Measurements from ENCODE around the gene FAM107A. TPM values are rescaled to one million over a fixed set of nuclear protein-coding genes. Genes with fewer than 3 reads are reported as not detected.

Gene FAM107A
- total and polyA plus RNA-seq, 9 of the 15 experiments (the other 6 are each of a cell fraction or from before 2014, with no cell fraction given), result 0.07 TPM; not detected in 8

DNA sequence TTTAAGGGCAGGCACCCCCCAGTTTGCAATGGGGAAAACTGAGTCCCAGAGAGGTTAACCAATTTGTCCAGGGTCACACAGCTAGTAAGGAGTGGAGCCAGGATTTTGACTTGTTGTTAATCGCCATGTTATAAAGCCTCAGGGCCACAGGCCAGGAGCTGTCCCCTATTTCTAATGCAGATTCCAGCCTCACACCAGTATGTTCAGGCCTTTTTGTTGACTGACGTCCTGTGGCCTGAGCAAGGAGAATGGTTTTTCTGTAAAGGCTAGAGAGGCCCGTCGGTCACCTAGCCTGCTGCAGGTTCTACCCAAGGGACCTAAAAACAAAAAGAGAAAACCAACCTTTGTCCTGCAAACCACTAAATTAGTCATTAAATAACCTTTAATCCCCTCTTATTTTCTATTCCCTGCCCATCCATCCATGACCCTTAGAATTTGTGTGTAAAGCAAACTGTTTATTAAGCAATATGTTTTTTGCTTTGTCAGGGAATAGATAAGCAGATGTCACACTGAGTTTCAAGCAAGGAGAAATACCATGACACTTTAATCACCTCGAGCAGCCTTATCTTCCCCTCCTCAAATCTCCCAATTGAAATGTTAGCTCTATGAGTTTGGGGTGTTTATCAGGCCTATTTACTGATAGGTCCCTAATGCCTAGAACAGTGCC, 54.3 kb downstream of the FAM107A start (continued):
- TF ChIP-seq, protein P1, sequence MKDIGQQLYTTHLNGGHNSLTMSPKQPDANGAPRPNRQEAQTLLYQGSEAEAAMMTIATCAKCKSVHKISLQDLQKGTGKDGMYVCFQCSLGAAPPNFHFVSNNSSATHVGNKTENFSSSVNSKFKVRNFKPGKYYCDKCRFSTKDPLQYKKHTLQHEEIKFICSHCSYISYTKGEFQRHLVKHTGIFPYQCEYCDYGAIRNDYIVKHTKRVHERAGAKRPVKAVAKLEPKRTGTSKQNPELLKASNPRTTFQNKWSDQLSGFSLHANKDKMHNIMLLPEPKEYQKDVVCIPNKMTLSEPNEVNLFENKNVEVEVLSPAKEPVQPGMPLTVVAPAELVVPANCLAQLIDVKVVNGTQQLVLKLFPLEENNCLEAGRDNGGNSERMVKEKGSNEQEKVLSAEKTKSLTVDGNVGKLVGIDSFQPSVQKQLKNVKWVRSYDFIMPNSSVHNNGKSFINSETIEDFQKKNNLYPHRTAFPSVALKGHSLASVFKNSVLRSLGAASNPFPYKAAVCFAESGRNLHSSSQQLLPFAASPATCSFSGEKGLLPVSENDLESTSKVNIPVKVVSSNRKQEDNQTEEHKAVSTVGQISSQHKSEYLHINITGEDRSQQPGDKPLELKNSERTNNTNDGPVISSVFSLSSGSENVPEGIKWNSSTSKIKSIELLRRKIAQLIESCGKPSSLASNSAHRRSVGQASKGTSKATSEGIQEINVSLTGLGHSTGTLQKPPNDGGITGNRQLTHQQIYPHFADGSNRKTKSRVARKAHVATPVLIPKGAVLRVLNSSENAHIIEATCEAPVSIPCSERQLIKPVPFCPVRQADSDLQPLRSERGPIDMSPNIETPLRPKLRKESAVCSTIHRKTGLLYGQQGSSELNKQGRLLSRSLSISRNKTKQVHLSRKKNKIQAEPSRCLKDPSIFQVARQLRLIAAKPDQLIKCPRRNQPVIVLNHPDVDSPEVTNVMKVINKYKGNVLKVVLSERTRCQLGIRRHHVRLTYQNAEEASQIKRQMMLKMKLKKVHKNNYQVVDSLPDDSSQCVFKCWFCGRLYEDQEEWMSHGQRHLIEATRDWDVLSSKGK (CRISPR knock-in tag; IDR thresholded peaks at IDR 0.05), result no peak
- TF ChIP-seq, protein P2, sequence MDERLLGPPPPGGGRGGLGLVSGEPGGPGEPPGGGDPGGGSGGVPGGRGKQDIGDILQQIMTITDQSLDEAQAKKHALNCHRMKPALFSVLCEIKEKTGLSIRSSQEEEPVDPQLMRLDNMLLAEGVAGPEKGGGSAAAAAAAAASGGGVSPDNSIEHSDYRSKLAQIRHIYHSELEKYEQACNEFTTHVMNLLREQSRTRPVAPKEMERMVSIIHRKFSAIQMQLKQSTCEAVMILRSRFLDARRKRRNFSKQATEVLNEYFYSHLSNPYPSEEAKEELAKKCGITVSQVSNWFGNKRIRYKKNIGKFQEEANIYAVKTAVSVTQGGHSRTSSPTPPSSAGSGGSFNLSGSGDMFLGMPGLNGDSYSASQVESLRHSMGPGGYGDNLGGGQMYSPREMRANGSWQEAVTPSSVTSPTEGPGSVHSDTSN (CRISPR knock-in tag; IDR thresholded peaks at IDR 0.05; ENCODE audit: low read depth), result no peak
- TF ChIP-seq, protein P2 (tag; conservative IDR thresholded peaks at IDR 0.05; ENCODE audit: low read depth), result peak; percentile 37
- TF ChIP-seq, protein P3, sequence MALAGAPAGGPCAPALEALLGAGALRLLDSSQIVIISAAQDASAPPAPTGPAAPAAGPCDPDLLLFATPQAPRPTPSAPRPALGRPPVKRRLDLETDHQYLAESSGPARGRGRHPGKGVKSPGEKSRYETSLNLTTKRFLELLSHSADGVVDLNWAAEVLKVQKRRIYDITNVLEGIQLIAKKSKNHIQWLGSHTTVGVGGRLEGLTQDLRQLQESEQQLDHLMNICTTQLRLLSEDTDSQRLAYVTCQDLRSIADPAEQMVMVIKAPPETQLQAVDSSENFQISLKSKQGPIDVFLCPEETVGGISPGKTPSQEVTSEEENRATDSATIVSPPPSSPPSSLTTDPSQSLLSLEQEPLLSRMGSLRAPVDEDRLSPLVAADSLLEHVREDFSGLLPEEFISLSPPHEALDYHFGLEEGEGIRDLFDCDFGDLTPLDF (CRISPR knock-in tag; IDR thresholded peaks at IDR 0.05), result no peak
- TF ChIP-seq, protein P4, sequence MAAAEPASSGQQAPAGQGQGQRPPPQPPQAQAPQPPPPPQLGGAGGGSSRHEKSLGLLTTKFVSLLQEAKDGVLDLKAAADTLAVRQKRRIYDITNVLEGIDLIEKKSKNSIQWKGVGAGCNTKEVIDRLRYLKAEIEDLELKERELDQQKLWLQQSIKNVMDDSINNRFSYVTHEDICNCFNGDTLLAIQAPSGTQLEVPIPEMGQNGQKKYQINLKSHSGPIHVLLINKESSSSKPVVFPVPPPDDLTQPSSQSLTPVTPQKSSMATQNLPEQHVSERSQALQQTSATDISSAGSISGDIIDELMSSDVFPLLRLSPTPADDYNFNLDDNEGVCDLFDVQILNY (CRISPR knock-in tag; IDR thresholded peaks at IDR 0.05), result no peak
- TF ChIP-seq ZFP1 (CRISPR knock-in tag; IDR thresholded peaks at IDR 0.05), result no peak
- TF ChIP-seq ERF (CRISPR knock-in tag; IDR thresholded peaks at IDR 0.05), result no peak
- TF ChIP-seq HDAC6 (IDR thresholded peaks at IDR 0.05; ENCODE audit: low read depth, low read length), result no peak
- peak; percentile 63 for TF ChIP-seq TCF3 (CRISPR knock-in tag; IDR thresholded peaks at IDR 0.05)
- TF ChIP-seq, protein P5, sequence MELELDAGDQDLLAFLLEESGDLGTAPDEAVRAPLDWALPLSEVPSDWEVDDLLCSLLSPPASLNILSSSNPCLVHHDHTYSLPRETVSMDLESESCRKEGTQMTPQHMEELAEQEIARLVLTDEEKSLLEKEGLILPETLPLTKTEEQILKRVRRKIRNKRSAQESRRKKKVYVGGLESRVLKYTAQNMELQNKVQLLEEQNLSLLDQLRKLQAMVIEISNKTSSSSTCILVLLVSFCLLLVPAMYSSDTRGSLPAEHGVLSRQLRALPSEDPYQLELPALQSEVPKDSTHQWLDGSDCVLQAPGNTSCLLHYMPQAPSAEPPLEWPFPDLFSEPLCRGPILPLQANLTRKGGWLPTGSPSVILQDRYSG (tag; conservative IDR thresholded peaks at IDR 0.05; ENCODE audit: low read depth), result no peak
- TF ChIP-seq ZNF589 (CRISPR knock-in tag; IDR thresholded peaks at IDR 0.05; ENCODE audit: low read depth), result no peak
- TF ChIP-seq ZNF347 (CRISPR knock-in tag; IDR thresholded peaks at IDR 0.05; ENCODE audit: low read depth), result no peak
- no peak for TF ChIP-seq PHF21A (IDR thresholded peaks at IDR 0.05; ENCODE audit: borderline replicate concordance, low read depth)
- no peak for TF ChIP-seq ZNF76 (CRISPR knock-in tag; IDR thresholded peaks at IDR 0.05; ENCODE audit: borderline replicate concordance)
- no peak for TF ChIP-seq GTF2E2 (tag; IDR thresholded peaks at IDR 0.05)
- no peak for TF ChIP-seq NFE2L1 (tag; IDR thresholded peaks at IDR 0.05; ENCODE audit: borderline replicate concordance, low read depth)
- no peak for TF ChIP-seq STAG1 (CRISPR knock-in tag; IDR thresholded peaks at IDR 0.05; ENCODE audit: borderline replicate concordance)
- no peak for TF ChIP-seq ZNF124 (CRISPR knock-in tag; IDR thresholded peaks at IDR 0.05)
